Neural crest cell (in vitro differentiated cells): Measurements from ENCODE around the gene IGLL5. TPM values are rescaled to one million over a fixed set of nuclear protein-coding genes. Genes with fewer than 3 reads are reported as not detected.

Experiments used
- DNase-seq: peaks from one replicate; pipeline ENCODE4 v3.0.0; 2021; ENCODE audit warnings: low read depth, mixed read lengths, low spot score
- H3K27ac Mint-ChIP-seq: one replicate; pipeline ENCODE4 v1.8.0; 2021; ENCODE audit warnings: mild to moderate bottlenecking, mixed read lengths; ENCODE audit not compliant: unreplicated experiment
- H3K27me3 Mint-ChIP-seq: 2 replicates; pipeline ENCODE4 v1.8.0; 2021; ENCODE audit warnings: low read depth, mild to moderate bottlenecking, mixed read lengths
- H3K36me3 Mint-ChIP-seq: 2 replicates; pipeline ENCODE4 v1.8.0; 2021; ENCODE audit warnings: low read depth, mild to moderate bottlenecking, mixed read lengths
- H3K4me1 Mint-ChIP-seq: 2 replicates; pipeline ENCODE4 v1.8.0; 2021; ENCODE audit warnings: mixed read lengths
- H3K4me3 Mint-ChIP-seq: one replicate; pipeline ENCODE4 v1.8.0; 2021; ENCODE audit warnings: mild to moderate bottlenecking, mixed read lengths
- H3K9me3 Mint-ChIP-seq: 2 replicates; pipeline ENCODE4 v1.8.0; 2021; ENCODE audit warnings: mixed read lengths
- long read RNA-seq: library from polyadenylated mRNA; unstranded; transcript quantifications from one replicate; pipeline ENCODE4 v2.0.0, GENCODE V29; 2020
- total RNA-seq: library from RNA; stranded (reverse); gene quantifications from 2 replicates; pipeline ENCODE4 v1.2.1, GENCODE V29; 2021
- TF ChIP-seq, protein P1 (sequence below): fragments of 200-600 bp; sonication (generic); conservative IDR thresholded peaks from 2 replicates; pipeline ENCODE4 v1.5.0; 2021; ENCODE audit warnings: antibody characterized with exemption, mild to moderate bottlenecking

Gene IGLL5
- total RNA-seq = not detected in 2 replicates
- long read RNA-seq = 0 reads

DNA sequence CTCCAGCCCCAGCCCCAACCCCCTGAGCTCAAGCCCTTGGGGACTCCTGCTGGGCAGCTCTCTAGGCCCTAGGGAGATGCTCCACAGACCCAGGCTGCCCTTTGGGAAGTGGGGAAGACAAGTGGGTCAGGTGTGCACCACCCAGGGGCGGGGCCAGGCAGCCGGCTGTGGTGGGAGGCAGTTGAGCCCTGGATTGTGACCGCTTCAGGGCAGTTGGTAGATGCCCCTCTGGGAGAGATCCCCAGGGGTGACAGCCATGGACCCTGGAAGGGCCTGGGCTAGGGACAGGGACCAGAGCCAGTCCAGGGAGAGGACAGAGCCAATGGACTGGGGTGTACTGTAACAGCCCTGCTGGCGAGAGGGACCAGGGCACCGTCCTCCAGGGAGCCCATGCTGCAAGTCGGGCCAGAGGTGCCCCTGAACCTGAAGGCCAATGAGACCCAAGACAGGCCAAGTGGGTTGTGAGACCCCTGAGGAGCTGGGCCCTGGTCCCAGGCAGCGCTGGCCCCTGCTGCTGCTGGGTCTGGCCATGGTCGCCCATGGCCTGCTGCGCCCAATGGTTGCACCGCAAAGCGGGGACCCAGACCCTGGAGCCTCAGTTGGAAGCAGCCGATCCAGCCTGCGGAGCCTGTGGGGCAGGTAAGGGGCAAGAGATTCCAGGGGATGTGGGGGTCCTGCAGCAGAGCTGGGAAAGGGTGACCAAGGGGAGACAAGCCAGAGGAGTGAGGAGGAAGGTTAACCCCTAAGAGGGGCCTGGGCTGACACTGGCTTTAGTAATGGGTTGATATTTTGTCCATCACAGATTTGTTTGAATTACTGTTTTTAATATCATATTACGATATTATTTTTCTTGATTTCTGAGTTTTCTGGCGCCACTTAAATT lies at the start of gene IGLL5:
Gene IGLL5 (plus strand): TSS at position 196 of the 883 bp plus-strand sequence. CDS start 238 bp downstream, at position 434.
- Mint-ChIP-seq H3K27me3 (peaks cover 84% of the 10 kb centered on the region), H3K9me3 (no peaks in the 10 kb centered on the region), H3K36me3 (no peaks in the 10 kb centered on the region), H3K4me3 (no peak within 1 kb of the TSS), H3K27ac (no peak within 1 kb of the TSS), H3K4me1 (no peaks in the 10 kb centered on the region)
- no peak for DNase-seq
- TF ChIP-seq, protein P1, sequence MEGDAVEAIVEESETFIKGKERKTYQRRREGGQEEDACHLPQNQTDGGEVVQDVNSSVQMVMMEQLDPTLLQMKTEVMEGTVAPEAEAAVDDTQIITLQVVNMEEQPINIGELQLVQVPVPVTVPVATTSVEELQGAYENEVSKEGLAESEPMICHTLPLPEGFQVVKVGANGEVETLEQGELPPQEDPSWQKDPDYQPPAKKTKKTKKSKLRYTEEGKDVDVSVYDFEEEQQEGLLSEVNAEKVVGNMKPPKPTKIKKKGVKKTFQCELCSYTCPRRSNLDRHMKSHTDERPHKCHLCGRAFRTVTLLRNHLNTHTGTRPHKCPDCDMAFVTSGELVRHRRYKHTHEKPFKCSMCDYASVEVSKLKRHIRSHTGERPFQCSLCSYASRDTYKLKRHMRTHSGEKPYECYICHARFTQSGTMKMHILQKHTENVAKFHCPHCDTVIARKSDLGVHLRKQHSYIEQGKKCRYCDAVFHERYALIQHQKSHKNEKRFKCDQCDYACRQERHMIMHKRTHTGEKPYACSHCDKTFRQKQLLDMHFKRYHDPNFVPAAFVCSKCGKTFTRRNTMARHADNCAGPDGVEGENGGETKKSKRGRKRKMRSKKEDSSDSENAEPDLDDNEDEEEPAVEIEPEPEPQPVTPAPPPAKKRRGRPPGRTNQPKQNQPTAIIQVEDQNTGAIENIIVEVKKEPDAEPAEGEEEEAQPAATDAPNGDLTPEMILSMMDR = no peak

DNA sequence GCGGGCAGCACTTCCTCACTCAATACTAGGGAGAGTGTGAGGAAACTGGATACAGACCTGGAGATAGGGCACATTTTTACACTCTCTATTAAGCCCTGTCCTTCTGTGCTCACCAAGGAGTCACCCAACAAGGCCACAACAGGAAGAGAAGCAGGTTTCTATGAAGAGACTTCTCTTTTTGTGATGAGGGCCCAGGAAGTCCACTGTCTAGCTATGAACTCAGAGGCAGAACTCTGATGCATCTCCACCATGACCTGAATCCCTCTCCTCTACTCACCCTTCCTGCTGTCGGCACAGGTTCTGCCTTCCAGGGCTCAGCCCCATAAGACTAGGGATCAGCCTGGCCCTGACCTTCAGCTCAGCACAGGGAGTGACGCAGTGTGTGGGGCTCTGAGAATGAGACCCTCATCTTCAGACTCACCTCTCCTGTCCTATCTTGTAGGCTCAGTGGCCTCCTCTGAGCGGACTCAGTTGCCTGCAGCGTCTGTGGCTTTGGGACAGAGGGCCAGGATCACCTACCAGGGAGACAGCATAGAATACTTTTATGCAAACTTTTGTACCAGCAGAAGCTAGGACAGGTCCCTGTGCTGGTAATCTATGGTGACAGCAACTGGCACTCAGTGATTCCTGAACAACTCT lies 49.3 kb upstream of the IGLL5 start:
- Mint-ChIP-seq H3K9me3 (peaks cover 3% of the 10 kb centered on the region), H3K4me3 (no peak overlapping the region), H3K27me3 (peaks cover 92% of the 10 kb centered on the region), H3K4me1 (no peaks in the 10 kb centered on the region), H3K36me3 (no peaks in the 10 kb centered on the region), H3K27ac (no peak overlapping the region)
- TF ChIP-seq, protein P1 = no peak
- DNase-seq = no peak

DNA sequence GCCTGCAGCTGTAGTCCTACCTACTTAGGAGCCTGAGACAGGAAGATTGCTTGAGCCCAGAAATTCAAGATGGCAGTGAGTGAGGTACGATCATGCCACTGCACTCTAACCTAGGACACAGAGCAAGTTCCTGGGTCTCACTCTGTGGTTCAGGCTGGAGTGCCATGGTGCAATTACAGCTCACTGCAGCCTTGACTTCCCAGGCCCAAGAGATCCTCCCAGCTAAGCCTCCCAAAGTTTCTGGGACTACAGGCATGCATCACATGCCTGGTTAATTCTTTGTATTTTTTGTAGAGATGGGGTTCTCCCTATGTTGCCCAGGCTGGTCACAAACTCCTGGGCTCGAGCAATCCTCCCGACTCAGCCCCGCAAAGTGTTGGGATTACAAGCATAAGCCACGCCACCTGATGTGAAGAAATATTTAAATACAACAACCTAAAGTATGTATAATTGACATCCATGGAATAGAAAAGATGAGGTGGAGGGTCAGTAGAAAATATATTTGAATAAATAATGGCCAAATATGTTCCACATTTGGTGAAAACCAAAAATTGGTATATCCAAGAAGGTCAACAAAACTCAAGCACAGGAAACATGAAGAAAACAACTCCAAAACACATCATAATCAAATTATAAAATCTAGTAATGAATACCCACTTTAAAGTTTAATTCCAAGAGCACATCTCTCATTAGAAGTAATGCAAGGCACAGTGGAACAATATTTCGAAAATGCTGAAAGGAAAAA lies 47.9 kb upstream of the IGLL5 start:
- TF ChIP-seq, protein P1 = no peak
- Mint-ChIP-seq H3K36me3 (no peaks in the 10 kb centered on the region), H3K4me3 (no peak overlapping the region), H3K4me1 (no peaks in the 10 kb centered on the region), H3K27ac (no peak overlapping the region), H3K9me3 (peaks cover 3% of the 10 kb centered on the region), H3K27me3 (peaks cover 89% of the 10 kb centered on the region)
- no peak for DNase-seq

DNA sequence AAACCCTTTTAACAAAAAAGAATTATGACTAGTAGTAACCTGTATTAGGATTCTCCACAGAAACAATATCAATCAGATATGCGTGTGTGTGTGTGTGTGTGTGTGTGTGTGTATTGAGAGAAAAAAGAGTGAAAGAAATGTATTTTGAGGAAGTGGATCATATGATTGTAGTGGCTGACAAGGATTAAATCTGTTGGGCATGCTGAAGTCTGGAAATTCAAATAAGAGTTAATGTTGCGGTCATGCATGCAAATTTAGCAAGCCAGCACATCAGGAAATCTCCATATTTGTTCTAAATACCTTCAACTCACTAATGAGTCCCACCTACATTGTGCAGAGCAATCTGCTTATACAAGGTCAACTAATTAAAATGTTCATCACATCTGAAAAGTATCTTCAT lies 46.8 kb upstream of the IGLL5 start:
- Mint-ChIP-seq H3K9me3 (peaks cover 3% of the 10 kb centered on the region), H3K4me1 (no peaks in the 10 kb centered on the region), H3K27me3 (peaks cover 87% of the 10 kb centered on the region), H3K36me3 (no peaks in the 10 kb centered on the region), H3K27ac (no peak overlapping the region), H3K4me3 (no peak overlapping the region)
- DNase-seq = no peak
- TF ChIP-seq, protein P1 = no peak

DNA sequence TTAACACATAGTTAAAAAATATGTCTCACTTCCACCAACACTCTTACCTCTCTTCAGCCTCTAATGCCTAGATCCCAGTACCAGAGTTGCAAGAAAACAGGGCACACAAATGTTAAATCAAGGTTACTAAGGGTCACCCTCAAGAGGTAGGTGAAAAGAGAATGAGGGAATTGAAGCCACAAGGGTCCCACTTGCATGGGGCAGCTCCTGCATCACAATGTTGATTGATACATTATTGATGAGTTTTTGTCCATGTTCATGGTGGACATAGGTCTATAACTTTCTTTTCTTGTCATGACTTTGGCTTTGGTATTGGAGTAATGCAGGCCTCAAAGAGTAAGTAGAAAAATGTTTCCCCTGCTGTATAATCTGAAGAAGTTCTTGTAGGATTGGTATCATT lies 46.0 kb upstream of the IGLL5 start:
- Mint-ChIP-seq H3K27ac (no peak overlapping the region), H3K4me3 (no peak overlapping the region), H3K36me3 (no peaks in the 10 kb centered on the region), H3K27me3 (peaks cover 87% of the 10 kb centered on the region), H3K9me3 (peaks cover 3% of the 10 kb centered on the region), H3K4me1 (no peaks in the 10 kb centered on the region)
- DNase-seq = no peak
- TF ChIP-seq, protein P1 = no peak
